H9 (cell line): Measurements from ENCODE around the gene PRMT7. TPM values are rescaled to one million over a fixed set of nuclear protein-coding genes. Genes with fewer than 3 reads are reported as not detected.

Source experiments
- DNase-seq: peaks from one replicate; pipeline ENCODE4 v3.0.0-alpha.2; 2017
- H2AFZ ChIP-seq: one replicate; pipeline ENCODE4 v1.6.1; 2013; ENCODE audit warnings: mild to moderate bottlenecking, low read length, control low read depth, moderate library complexity
- H2AK5ac ChIP-seq: 2 replicates; pipeline ENCODE4 v1.6.1; 2013; ENCODE audit warnings: low read length, control low read depth, mixed read lengths; ENCODE audit not compliant: insufficient read length
- H2BK120ac ChIP-seq: one replicate; pipeline ENCODE4 v1.6.1; 2013; ENCODE audit warnings: low read depth, mild to moderate bottlenecking, low read length, control low read depth, inconsistent platforms; ENCODE audit not compliant: poor library complexity, severe bottlenecking
- H2BK12ac ChIP-seq: 2 replicates; pipeline ENCODE4 v1.6.1; 2013; ENCODE audit warnings: low read length, control low read depth, mixed read lengths, low read depth; ENCODE audit not compliant: insufficient read length
- H2BK15ac ChIP-seq: 2 replicates; pipeline ENCODE4 v1.6.1; 2013; ENCODE audit warnings: low read depth, low read length, control low read depth
- H2BK20ac ChIP-seq: one replicate; pipeline ENCODE4 v1.6.1; 2013; ENCODE audit warnings: low read depth, mild to moderate bottlenecking, low read length, control low read depth, inconsistent platforms; ENCODE audit not compliant: poor library complexity, severe bottlenecking
- H2BK5ac ChIP-seq: 2 replicates; pipeline ENCODE4 v1.6.1; 2013; ENCODE audit warnings: low read length, control low read depth, mixed read lengths; ENCODE audit not compliant: insufficient read length
- H3K14ac ChIP-seq: 2 replicates; pipeline ENCODE4 v1.6.1; 2013; ENCODE audit warnings: low read length, control low read depth; ENCODE audit not compliant: insufficient read depth
- H3K18ac ChIP-seq: 2 replicates; pipeline ENCODE4 v1.6.1; 2013; ENCODE audit warnings: low read depth, mild to moderate bottlenecking, mixed read lengths, low read length, control low read depth; ENCODE audit not compliant: insufficient read length
- H3K23ac ChIP-seq: 2 replicates; pipeline ENCODE4 v1.6.1; 2013; ENCODE audit warnings: low read length, control low read depth, mixed read lengths, low read depth; ENCODE audit not compliant: insufficient read length
- H3K23me2 ChIP-seq: 2 replicates; pipeline ENCODE4 v1.6.1; 2013; ENCODE audit warnings: low read depth, mild to moderate bottlenecking, mixed read lengths, low read length, control low read depth; ENCODE audit not compliant: insufficient read length, poor library complexity, severe bottlenecking
- H3K27ac ChIP-seq: 2 replicates; pipeline ENCODE4 v1.5.1; 2013; ENCODE audit warnings: low read length, control low read depth, mixed read lengths, low read depth; ENCODE audit not compliant: insufficient read length
- H3K27me3 ChIP-seq: 2 replicates; pipeline ENCODE4 v1.6.1; 2013; ENCODE audit warnings: low read length, control low read depth, inconsistent platforms; ENCODE audit not compliant: insufficient read depth
- H3K4ac ChIP-seq: 2 replicates; pipeline ENCODE4 v1.6.1; 2013; ENCODE audit warnings: low read depth, mild to moderate bottlenecking, control low read depth, inconsistent platforms, low read length, moderate library complexity
- H3K4me1 ChIP-seq: 2 replicates; pipeline ENCODE4 v1.6.1; 2013; ENCODE audit warnings: low read length, control low read depth, inconsistent platforms; ENCODE audit not compliant: insufficient read depth
- H3K4me2 ChIP-seq: 2 replicates; pipeline ENCODE4 v1.6.1; 2013; ENCODE audit warnings: low read length, control low read depth, mixed read lengths; ENCODE audit not compliant: insufficient read length, insufficient read depth
- H3K56ac ChIP-seq: 2 replicates; pipeline ENCODE4 v1.6.1; 2013; ENCODE audit warnings: low read depth, mild to moderate bottlenecking, mixed read lengths, low read length, control low read depth; ENCODE audit not compliant: insufficient read length
- H3K79me1 ChIP-seq: 2 replicates; pipeline ENCODE4 v1.6.1; 2013; ENCODE audit warnings: low read depth, mild to moderate bottlenecking, moderate library complexity, low read length, control low read depth, inconsistent platforms; ENCODE audit not compliant: insufficient read depth, poor library complexity, severe bottlenecking
- H3K79me2 ChIP-seq: 2 replicates; pipeline ENCODE4 v1.6.1; 2013; ENCODE audit warnings: low read length, control low read depth, inconsistent platforms; ENCODE audit not compliant: insufficient read depth
- H3K9ac ChIP-seq: 2 replicates; pipeline ENCODE4 v1.6.1; 2013; ENCODE audit warnings: low read length, control low read depth, mixed read lengths; ENCODE audit not compliant: insufficient read length; ENCODE audit errors: extremely low read depth
- H3K9me3 ChIP-seq: one replicate; pipeline ENCODE4 v1.6.1; 2013; ENCODE audit warnings: low read depth, low read length, inconsistent platforms; ENCODE audit not compliant: control insufficient read depth
- H3T11ph ChIP-seq: one replicate; pipeline ENCODE4 v1.6.1; 2013; ENCODE audit warnings: mild to moderate bottlenecking, low read length, control low read depth, inconsistent platforms
- H4K20me1 ChIP-seq: one replicate; pipeline ENCODE4 v1.6.1; 2013; ENCODE audit not compliant: control insufficient read depth, insufficient read length, insufficient read depth
- H4K5ac ChIP-seq: 2 replicates; pipeline ENCODE4 v1.6.1; 2013; ENCODE audit warnings: low read depth, mild to moderate bottlenecking, mixed read lengths, low read length, control low read depth; ENCODE audit not compliant: insufficient read length
- H4K8ac ChIP-seq: replicated peaks from 2 replicates; pipeline ENCODE4 v1.6.1; 2013; ENCODE audit warnings: low read length, control low read depth, mixed read lengths, low read depth; ENCODE audit not compliant: insufficient read length
- H4K91ac ChIP-seq: 2 replicates; pipeline ENCODE4 v1.6.1; 2013; ENCODE audit warnings: low read depth, mild to moderate bottlenecking, moderate library complexity, mixed read lengths, low read length, control low read depth; ENCODE audit not compliant: insufficient read length
- H3K27ac Mint-ChIP-seq, 3 experiments: 2 replicates in 2 of 3; 3 replicates in 1 of 3; pipeline ENCODE4 v1.8.0; 2020 to 2021; ENCODE audit warnings: mixed read lengths in 3 of 3, mild to moderate bottlenecking in 1 of 3, moderate library complexity in 1 of 3
- H3K27me3 Mint-ChIP-seq: 2 replicates; pipeline ENCODE4 v1.8.0; 2021; ENCODE audit warnings: low read depth, mild to moderate bottlenecking, moderate library complexity, mixed read lengths
- H3K36me3 Mint-ChIP-seq, 3 experiments: 2 replicates in 2 of 3; 3 replicates in 1 of 3; pipeline ENCODE4 v1.8.0; 2020 to 2021; ENCODE audit warnings: low read depth in 3 of 3, mixed read lengths in 3 of 3; ENCODE audit not compliant: insufficient read depth in 1 of 3
- H3K4me1 Mint-ChIP-seq, 2 experiments: 2 replicates each; pipeline ENCODE4 v1.8.0; 2020; ENCODE audit warnings: mixed read lengths in 2 of 2
- H3K4me3 Mint-ChIP-seq, 2 experiments: 2 replicates in 1 of 2; 3 replicates in 1 of 2; pipeline ENCODE4 v1.8.0; 2020 to 2021; ENCODE audit warnings: mild to moderate bottlenecking in 2 of 2, mixed read lengths in 2 of 2, moderate library complexity in 1 of 2
- H3K9me3 Mint-ChIP-seq, 2 experiments: 2 replicates in 1 of 2; 3 replicates in 1 of 2; pipeline ENCODE4 v1.8.0; 2020; ENCODE audit warnings: mild to moderate bottlenecking in 2 of 2, mixed read lengths in 2 of 2, moderate library complexity in 1 of 2
- CTCF ChIP-seq: fragments of 200-600 bp; sonication (generic); conservative IDR thresholded peaks from 3 replicates; pipeline ENCODE4 v1.8.0; 2021; ENCODE audit warnings: antibody characterized with exemption, mild to moderate bottlenecking
- WGBS: extraction: QIAGEN DNeasy Blood & Tissue Kit; methylation state at CpG from one replicate; pipeline ENCODE4 v1.1.7; 2013; ENCODE audit warnings: missing lambda C conversion rate, low lambda C conversion rate, mixed read lengths; ENCODE audit not compliant: insufficient read length; ENCODE audit errors: extremely low coverage; 5-methylcytosine and 5-hydroxymethylcytosine counted together
- total RNA-seq: library from RNA; stranded (reverse); gene quantifications from 2 replicates; pipeline ENCODE4 v1.2.1, GENCODE V29; 2021

PRMT7 gene
- total RNA-seq, 1 experiment from 2014 or later: 56.6 TPM

GRCh38 chr16:68339214-68339613, 28.4 kb downstream of the PRMT7 start:
- Histone ChIP-seq H2BK12ac (no peak overlapping the region), H3K27me3 (no peaks in the 10 kb centered on the region), H3K79me1 (no peaks in the 10 kb centered on the region), H3K18ac (no peak overlapping the region), H3K23ac (no peak overlapping the region), H2BK20ac (no peak overlapping the region), H2AFZ (no peak overlapping the region), H3K23me2 (no peaks in the 10 kb centered on the region), H3K9me3 (no peaks in the 10 kb centered on the region), H3K9ac (no peak overlapping the region), H2AK5ac (no peak overlapping the region), H2BK5ac (no peak overlapping the region), H3K4me2 (no peak overlapping the region), H3K4ac (no peak overlapping the region), H4K91ac (no peak overlapping the region), H3K4me1 (no peaks in the 10 kb centered on the region), H2BK120ac (no peak overlapping the region), H3K27ac (no peak overlapping the region), H3K79me2 (no peaks in the 10 kb centered on the region), H3K56ac (no peak overlapping the region), H4K5ac (no peak overlapping the region), H4K20me1 (no peaks in the 10 kb centered on the region), H3T11ph (no peak overlapping the region), H3K14ac (no peak overlapping the region; the same call in 1 of the 2 replicates), H2BK15ac (no peak overlapping the region), H4K8ac (no peak overlapping the region)
- DNase-seq: no peak
- no peak overlapping the region for H3K4me3 Mint-ChIP-seq
- no CpG with 5 or more reads among the region's 13 CpGs for WGBS
- no peaks in the 10 kb centered on the region for H3K27me3 Mint-ChIP-seq
- peaks cover 5 to 8% of the 10 kb centered on the region in 2 experiments for H3K4me1 Mint-ChIP-seq
- no peak for TF ChIP-seq CTCF
- H3K9me3 Mint-ChIP-seq: no peaks in the 10 kb centered on the region
- 0 out of 7 replicates have a peak overlapping the region, but pooled peaks of 1 of the 3 experiments have one; percentile 18 for H3K27ac Mint-ChIP-seq
- peaks cover 30 to 71% (median 61%) of the 10 kb centered on the region in 3 experiments; a peak in 6 of 7 replicates for H3K36me3 Mint-ChIP-seq
